Measurements from ENCODE around the gene MAPKAP1.

Gene MAPKAP1

GRCh38 chr9:125460883-125461635 lies 245.9 kb downstream of the MAPKAP1 start:
- DNase-seq (ENCODE audit: low read depth in 2 of 2) = no peak

- no peak for DNase-seq (ENCODE audit: low read depth in 2 of 2)
These were observed 246.7 kb downstream of the MAPKAP1 start for GRCh38 chr9:125460346-125460745.

GRCh38 chr9:125457357-125457756 lies 249.7 kb downstream of the MAPKAP1 start:
- no peak for DNase-seq (ENCODE audit: low read depth in 2 of 2)

GRCh38 chr9:125455876-125456275 lies 251.1 kb downstream of the MAPKAP1 start:
- no peak for DNase-seq (ENCODE audit: low read depth in 2 of 2)

- no peak for DNase-seq (ENCODE audit: low read depth in 2 of 2)
These were observed 251.9 kb downstream of the MAPKAP1 start for GRCh38 chr9:125455132-125455531.

- DNase-seq (ENCODE audit: low read depth in 2 of 2) = no peak
These were observed 259.7 kb downstream of the MAPKAP1 start for GRCh38 chr9:125447202-125447802.

GRCh38 chr9:125446561-125447094 lies 260.4 kb downstream of the MAPKAP1 start:
- DNase-seq (ENCODE audit: low read depth in 2 of 2) = no peak

- DNase-seq (ENCODE audit: low read depth in 2 of 2) = no peak
These were observed 262.0 kb downstream of the MAPKAP1 start for GRCh38 chr9:125444956-125445506.

- DNase-seq (ENCODE audit: low read depth in 2 of 2) = no peak
These were observed 262.8 kb downstream of the MAPKAP1 start for GRCh38 chr9:125444166-125444565.

- no peak for DNase-seq (ENCODE audit: low read depth in 2 of 2)
These were observed 263.6 kb downstream of the MAPKAP1 start for GRCh38 chr9:125443367-125443766.

GRCh38 chr9:125442452-125442851 lies 264.6 kb downstream of the MAPKAP1 start:
- no peak for DNase-seq (ENCODE audit: low read depth in 2 of 2)

- no peak for DNase-seq (ENCODE audit: low read depth in 2 of 2)
These were observed 266.6 kb downstream of the MAPKAP1 start for GRCh38 chr9:125440411-125440810.

- no peak for DNase-seq (ENCODE audit: low read depth in 2 of 2)
These were observed 267.4 kb downstream of the MAPKAP1 start for GRCh38 chr9:125439434-125440272.

GRCh38 chr9:125438506-125439433 lies 268.2 kb downstream of the MAPKAP1 start:
- no peak for DNase-seq (ENCODE audit: low read depth in 2 of 2)

GRCh38 chr9:125437771-125438221 lies 269.2 kb downstream of the MAPKAP1 start:
- DNase-seq (ENCODE audit: low read depth in 2 of 2) = no peak

- no peak for DNase-seq (ENCODE audit: low read depth in 2 of 2)
These were observed 270.2 kb downstream of the MAPKAP1 start for GRCh38 chr9:125436613-125437443.

- no peak for DNase-seq (ENCODE audit: low read depth in 2 of 2)
These were observed 271.0 kb downstream of the MAPKAP1 start for GRCh38 chr9:125435776-125436612.

GRCh38 chr9:125434986-125435775 lies 271.8 kb downstream of the MAPKAP1 start:
- no peak for DNase-seq (ENCODE audit: low read depth in 2 of 2)
